HG03066 (cell line): Measurements from ENCODE around the gene ZNF341.
"Not testable (repeated sequence)": the region's sequence is repeated elsewhere in the genome, so short reads cannot be mapped to it uniquely, and the experiment has no call there.

Source experiments
- ATAC-seq: cut with Tn5 transposase; IDR thresholded peaks from one replicate; pipeline ENCODE4 v1.9.1; 2021; ENCODE audit warnings: low read depth; ENCODE audit not compliant: unreplicated experiment

The ZNF341 gene

GRCh38 chr20:33791021-33791420 is 59.2 kb downstream of the ZNF341 start:
- no peak for ATAC-seq

GRCh38 chr20:33791540-33791939 is 59.7 kb downstream of the ZNF341 start:
- ATAC-seq: no peak

GRCh38 chr20:33791959-33792597 is 60.3 kb downstream of the ZNF341 start:
- ATAC-seq: no peak

DNA sequence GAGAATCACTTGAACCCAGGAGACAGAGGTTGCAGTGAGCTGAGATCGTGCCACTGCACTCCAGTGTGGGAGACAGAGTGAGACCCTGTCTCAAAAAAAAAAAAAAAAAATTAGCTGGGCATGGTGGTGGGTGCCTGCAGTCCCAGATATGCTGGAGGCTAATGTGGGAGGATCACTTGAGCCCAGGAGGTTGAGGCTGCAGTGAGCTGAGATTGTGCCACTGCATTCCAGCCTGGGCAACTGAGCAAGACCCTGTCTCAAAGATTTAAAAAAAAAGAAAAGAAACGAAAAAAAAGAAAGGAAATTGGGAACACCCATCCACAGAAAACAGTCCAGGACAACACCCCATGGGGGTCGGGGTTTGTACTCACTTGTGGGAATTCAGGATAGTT is 60.8 kb downstream of the ZNF341 start:
- ATAC-seq: not testable (repeated sequence)

- ATAC-seq: no peak
Measured at GRCh38 chr20:33793011-33793931, 61.5 kb downstream of the ZNF341 start.

- no peak for ATAC-seq
Measured at GRCh38 chr20:33796263-33796906, 64.6 kb downstream of the ZNF341 start.

- no peak for ATAC-seq
Measured at GRCh38 chr20:33796907-33797544, 65.2 kb downstream of the ZNF341 start.

GRCh38 chr20:33798444-33798843 is 66.6 kb downstream of the ZNF341 start:
- ATAC-seq: no peak

DNA sequence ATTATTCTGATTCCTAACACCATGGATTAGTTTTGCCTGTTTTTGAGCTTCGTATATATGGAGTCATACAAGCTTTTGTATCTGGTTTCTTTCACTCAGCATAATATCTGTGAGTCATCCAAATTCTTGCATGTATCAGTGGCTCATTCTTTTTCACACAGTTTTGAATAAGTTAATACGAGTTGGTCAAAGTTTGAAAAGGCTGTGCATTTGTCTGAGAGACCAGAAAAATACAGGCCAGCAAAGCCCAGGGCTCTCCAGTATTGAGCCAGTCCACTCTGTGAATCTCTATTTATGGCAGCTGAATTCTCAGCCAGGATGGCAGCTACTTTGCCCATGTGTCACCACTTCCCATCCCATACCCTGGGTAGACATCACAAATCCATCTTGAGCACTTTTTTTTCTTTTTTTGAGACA is 72.1 kb downstream of the ZNF341 start:
- no peak for ATAC-seq

GRCh38 chr20:33808388-33808787 is 76.6 kb downstream of the ZNF341 start:
- ATAC-seq: no peak

DNA sequence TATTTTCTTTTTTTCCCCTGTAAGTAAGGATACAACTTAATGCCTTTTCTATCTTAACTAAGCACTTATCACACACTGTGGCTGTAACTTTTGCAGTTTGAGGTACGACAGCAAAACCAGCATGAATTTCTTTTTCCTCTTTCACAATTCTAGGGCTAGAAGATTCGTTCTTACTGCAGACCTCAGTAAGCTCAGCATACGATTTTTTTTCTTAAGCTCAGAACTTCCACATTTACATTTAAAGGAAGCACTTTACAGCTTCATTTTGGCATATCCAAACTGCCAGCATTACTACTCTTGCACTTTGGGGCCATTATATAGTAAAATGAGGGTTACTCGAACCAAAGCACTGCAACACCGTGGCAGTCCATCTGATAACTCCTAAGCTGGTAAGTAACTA is 78.5 kb downstream of the ZNF341 start:
- no peak for ATAC-seq

DNA sequence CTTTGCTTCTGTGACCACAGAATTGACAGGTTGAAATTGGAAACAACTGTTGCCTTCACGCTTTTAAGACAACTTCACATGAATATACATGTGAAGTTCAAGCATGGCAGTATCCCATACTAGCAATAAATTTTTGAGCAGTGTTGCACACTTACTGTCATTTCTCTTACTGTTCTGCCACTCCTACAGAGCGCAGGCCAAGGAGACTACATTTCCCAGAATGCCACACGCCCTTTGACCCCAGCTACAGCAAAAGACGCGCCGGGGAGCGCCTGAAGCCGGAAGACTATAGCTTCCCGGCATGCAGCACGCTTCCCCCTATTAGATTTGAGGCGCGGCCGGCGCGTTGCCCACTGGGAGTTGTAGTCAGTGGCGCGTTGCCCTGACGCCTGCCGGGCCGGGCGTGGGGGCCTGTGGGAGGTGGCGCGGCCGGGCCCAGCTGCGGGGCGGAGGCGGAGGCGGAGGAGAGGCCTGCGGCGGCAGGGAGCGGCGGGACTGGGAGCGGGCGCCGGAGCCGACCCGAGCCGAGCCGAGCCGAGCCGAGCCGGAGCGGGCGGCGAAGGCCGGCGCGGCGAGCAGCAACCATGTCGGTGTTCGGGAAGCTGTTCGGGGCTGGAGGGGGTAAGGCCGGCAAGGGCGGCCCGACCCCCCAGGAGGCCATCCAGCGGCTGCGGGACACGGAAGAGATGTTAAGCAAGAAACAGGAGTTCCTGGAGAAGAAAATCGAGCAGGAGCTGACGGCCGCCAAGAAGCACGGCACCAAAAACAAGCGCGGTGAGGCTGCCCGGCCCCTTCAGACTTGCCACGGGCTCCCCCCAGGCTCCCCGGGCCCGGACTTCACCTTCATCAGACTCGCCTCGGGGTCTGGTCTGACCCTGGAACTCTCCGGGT is 79.3 kb downstream of the ZNF341 start, which contains the start of gene CHMP4B:
CHMP4B (plus strand) TSS at position 464 of the 891 bp plus-strand sequence; CDS start at position 585, 121 bp downstream.
- peak; percentile 93 for ATAC-seq

DNA sequence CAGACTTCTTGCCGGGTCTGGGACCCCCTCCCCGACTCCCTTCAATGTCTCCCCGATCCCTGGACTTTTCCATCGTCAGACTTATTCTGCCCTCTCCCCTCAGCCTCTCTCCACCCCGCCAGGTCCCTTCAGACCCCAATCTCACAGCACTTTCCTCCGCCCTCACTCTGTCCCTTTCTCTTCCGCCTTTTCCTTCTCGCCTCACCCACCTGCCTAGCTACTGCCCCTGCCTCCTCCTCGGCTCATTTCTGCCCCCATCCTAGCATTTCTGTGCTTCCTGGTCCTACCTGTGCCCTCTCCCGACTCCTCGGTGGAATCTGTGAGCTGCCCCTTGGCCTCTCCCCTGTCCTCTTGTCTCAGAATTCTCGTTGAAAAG is 80.0 kb downstream of the ZNF341 start:
- peak; percentile 23 for ATAC-seq

GRCh38 chr20:33812152-33812849 is 80.5 kb downstream of the ZNF341 start:
- ATAC-seq: no peak

- no peak for ATAC-seq
Measured at GRCh38 chr20:33812908-33813462, 81.2 kb downstream of the ZNF341 start.

GRCh38 chr20:33814238-33814712 is 82.5 kb downstream of the ZNF341 start:
- no peak for ATAC-seq

- ATAC-seq: no peak
Measured at GRCh38 chr20:33815671-33816070, 83.9 kb downstream of the ZNF341 start.

GRCh38 chr20:33816191-33816590 is 84.4 kb downstream of the ZNF341 start:
- no peak for ATAC-seq

DNA sequence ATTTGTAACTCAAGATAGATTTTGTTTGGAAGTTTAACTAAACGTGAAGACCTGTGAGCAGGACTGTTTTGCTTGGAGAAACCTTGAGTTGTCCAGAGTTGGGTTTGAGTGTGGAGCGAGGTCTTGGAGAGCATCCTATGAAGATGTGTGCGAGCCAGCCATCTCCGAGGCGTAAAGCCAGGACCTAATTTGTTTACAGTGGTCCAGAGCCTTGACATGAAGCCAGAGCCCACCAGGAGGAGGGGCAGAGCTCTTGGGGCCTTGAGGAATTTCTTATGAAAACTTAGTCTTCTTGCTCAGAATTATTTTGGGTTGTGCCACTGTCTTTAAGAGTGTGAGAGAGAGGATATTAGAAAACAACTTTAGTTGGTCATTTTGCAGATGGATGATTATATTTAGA is 85.6 kb downstream of the ZNF341 start:
- ATAC-seq: no peak
